B cell (primary cell): ENCODE data around the gene KCNS1. TPM values are rescaled to one million over a fixed set of nuclear protein-coding genes. Genes with fewer than 3 reads are reported as not detected.

Experiments
- ATAC-seq: fragments of 200-7000 bp; cut with Tn5 transposase; one replicate; pipeline ENCODE4 v1.10.0; 2021; ENCODE audit warnings: low read depth, mild to moderate bottlenecking, moderate number of reproducible peaks, moderate library complexity
- CTCF ChIA-PET: fragments of 350-600 bp; sonication (Branson Sonifier 250); formaldehyde crosslinking; loops from one replicate; lab custom pipeline; 2021; ENCODE audit warnings: antibody characterized with exemption, inconsistent platforms; lab: Charles Lee
- POLR2A ChIA-PET: fragments of 350-600 bp; sonication (Branson Sonifier 250); formaldehyde crosslinking; loops from one replicate; lab custom pipeline; 2021; ENCODE audit warnings: antibody characterized with exemption; lab: Charles Lee
- DNase-seq: peaks from one replicate; pipeline ENCODE4 v3.0.0; 2013
- H2AFZ ChIP-seq: 2 replicates; pipeline ENCODE4 v1.6.1; 2012; ENCODE audit warnings: mild to moderate bottlenecking, low read depth, low read length; ENCODE audit not compliant: insufficient read depth, poor library complexity, severe bottlenecking
- H3K27ac ChIP-seq, 2 donors: 1 replicate in 1 of 2; 2 replicates in 1 of 2; pipeline ENCODE4 v1.5.1; 2012 to 2013; ENCODE audit warnings: low read length in 2 of 2, mild to moderate bottlenecking in 2 of 2, moderate library complexity in 1 of 2
- H3K27me3 ChIP-seq, 4 experiments: fragments of 200-600 bp in 1 of 4; sonication (generic) in 1 of 4; replicated peaks in 1 of 4; 1 replicate in 2 of 4; 2 replicates in 2 of 4; pipeline versions ENCODE4 v1.6.1 to v1.7.0; 2013 to 2016; ENCODE audit warnings: low read length in 3 of 4, mild to moderate bottlenecking in 2 of 4, mixed read lengths in 1 of 4, moderate library complexity in 1 of 4; ENCODE audit not compliant: insufficient read depth in 4 of 4, control insufficient read depth in 3 of 4; ENCODE audit errors: control extremely low read depth in 1 of 4
- H3K36me3 ChIP-seq, 2 experiments: replicated peaks in 1 of 2; 1 replicate in 1 of 2; 2 replicates in 1 of 2; pipeline versions ENCODE4 v1.6.1 to v1.7.1; 2013; ENCODE audit warnings: low read length in 1 of 2; ENCODE audit not compliant: insufficient read depth in 2 of 2, control insufficient read depth in 1 of 2; ENCODE audit errors: control extremely low read depth in 1 of 2, extremely low read depth in 1 of 2
- H3K4me1 ChIP-seq, 2 donors: fragments of 200-600 bp in 1 of 2; sonication (generic) in 1 of 2; 1 replicate in 1 of 2; 2 replicates in 1 of 2; pipeline versions ENCODE4 v1.5.1 to v1.6.1; 2013 to 2017; ENCODE audit warnings: low read length in 2 of 2; ENCODE audit not compliant: control insufficient read depth in 2 of 2, insufficient read depth in 2 of 2
- H3K4me2 ChIP-seq: replicated peaks from 2 replicates; pipeline ENCODE3; 2012; ENCODE audit warnings: mild to moderate bottlenecking, low read depth, low read length; ENCODE audit not compliant: poor library complexity, severe bottlenecking
- H3K4me3 ChIP-seq, 5 experiments: fragments of 200-600 bp in 1 of 5; sonication (generic) in 1 of 5; 1 replicate in 3 of 5; 2 replicates in 2 of 5; pipeline versions ENCODE4 v1.5.1 to v1.7.0; 2011 to 2016; ENCODE audit warnings: low read length in 4 of 5, mild to moderate bottlenecking in 4 of 5, low read depth in 2 of 5, control low read depth in 1 of 5, moderate library complexity in 1 of 5; ENCODE audit not compliant: insufficient read depth in 1 of 5; ENCODE audit errors: control extremely low read depth in 1 of 5, extremely low read depth in 1 of 5
- H3K79me2 ChIP-seq: fragments of 200-600 bp; sonication (generic); one replicate; pipeline ENCODE4 v1.6.0; 2016; ENCODE audit warnings: low read length; ENCODE audit not compliant: control insufficient read depth, insufficient read depth
- H3K9ac ChIP-seq: fragments of 200-600 bp; sonication (generic); 2 replicates; pipeline ENCODE4 v1.6.1; 2017; ENCODE audit warnings: mild to moderate bottlenecking, low read length, moderate library complexity
- H3K9me3 ChIP-seq, 3 donors: one replicate each; pipeline versions ENCODE4 v1.6.1 to v1.7.1; 2013; ENCODE audit warnings: low read length in 2 of 3; ENCODE audit not compliant: control insufficient read depth in 2 of 3, insufficient read depth in 1 of 3; ENCODE audit errors: control extremely low read depth in 1 of 3
- H4K20me1 ChIP-seq: 2 replicates; pipeline ENCODE4 v1.6.0; 2012; ENCODE audit warnings: mild to moderate bottlenecking, low read length; ENCODE audit not compliant: insufficient read depth, control insufficient read depth, poor library complexity, severe bottlenecking
- H3K27ac Mint-ChIP-seq: one replicate; pipeline ENCODE4 v1.8.0; 2021; ENCODE audit warnings: mixed read lengths
- H3K27me3 Mint-ChIP-seq: one replicate; pipeline ENCODE4 v1.8.0; 2021; ENCODE audit warnings: mixed read lengths
- H3K4me1 Mint-ChIP-seq: one replicate; pipeline ENCODE4 v1.8.0; 2021; ENCODE audit warnings: mixed read lengths
- H3K4me3 Mint-ChIP-seq: one replicate; pipeline ENCODE4 v1.8.0; 2021; ENCODE audit warnings: mixed read lengths
- H3K9me3 Mint-ChIP-seq: one replicate; pipeline ENCODE4 v1.8.0; 2022; ENCODE audit warnings: mixed read lengths; ENCODE audit not compliant: insufficient read depth
- EZH2 ChIP-seq: IDR thresholded peaks from 2 replicates; pipeline ENCODE4 v1.6.1; 2012; ENCODE audit warnings: borderline replicate concordance, low read depth, mild to moderate bottlenecking, moderate library complexity, low read length; ENCODE audit not compliant: insufficient read depth, poor library complexity, severe bottlenecking
- WGBS: methylation state at CpG from one replicate; pipeline ENCODE4 v1.1.5; 2013; ENCODE audit warnings: missing lambda C conversion rate; ENCODE audit not compliant: insufficient coverage; 5-methylcytosine and 5-hydroxymethylcytosine counted together
- intact Hi-C: fragments of 100-400 bp; cut with micrococcal nuclease; formaldehyde crosslinking; loops from one replicate; pipeline ENCODE4 v1.10.0; 2022
- polyA plus RNA-seq: library from polyadenylated mRNA; depleted of rRNA; stranded (reverse); fragments of >200 nt; gene quantifications from 2 replicates; pipeline ENCODE4 v1.2.3, GENCODE V29; 2012
- total RNA-seq, 2 donors: library from RNA; stranded (reverse); fragments of 120-200 nt in 1 of 2; gene quantifications; 1 replicate in 1 of 2; 2 replicates in 1 of 2; pipeline versions ENCODE4 v1.2.3 to v1.2.4, GENCODE V29; 2013 to 2022
- TF ChIP-seq, protein P1 (sequence below): fragments of 200-600 bp; IDR thresholded peaks from one replicate; pipeline ENCODE4 v1.8.0; 2022; ENCODE audit warnings: antibody characterized with exemption, mild to moderate bottlenecking

The KCNS1 gene
- total and polyA plus RNA-seq, 2 donors (not counting 1 experiment from before 2014, with no cell fraction given): 0.04 TPM; not detected in 1

DNA sequence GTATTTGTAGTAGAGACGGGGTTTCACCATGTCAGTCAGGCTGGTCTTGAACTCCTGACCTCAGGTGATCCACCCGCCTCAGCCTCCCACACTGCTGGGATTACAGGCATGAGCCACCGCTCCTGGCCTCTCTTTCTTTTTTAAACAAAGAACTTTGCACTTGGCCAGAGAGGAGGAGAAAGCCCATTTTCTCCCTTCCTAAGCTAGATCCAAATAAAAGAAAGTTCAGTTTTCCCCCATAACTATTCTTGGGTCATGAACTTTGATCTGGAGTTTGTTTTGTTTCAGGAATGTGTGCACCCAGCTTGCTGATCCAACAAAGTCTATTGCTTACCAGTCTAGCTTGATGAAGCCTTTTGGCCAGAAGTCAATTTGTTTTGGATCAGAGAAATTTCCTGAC is 23.4 kb downstream of the KCNS1 start:
- H3K4me3 ChIP-seq: no peak overlapping the region
- Mint-ChIP-seq H3K4me1 (no peaks in the 10 kb centered on the region), H3K9me3 (peaks cover 5% of the 10 kb centered on the region), H3K4me3 (no peak overlapping the region), H3K27me3 (no peaks in the 10 kb centered on the region), H3K27ac (no peak overlapping the region)
- intact Hi-C loops: no loop called here
- no peak overlapping the region for H3K9ac ChIP-seq
- no peak overlapping the region for H3K27ac ChIP-seq
- H3K4me2 ChIP-seq: no peak overlapping the region
- H3K36me3 ChIP-seq: peaks cover 26 to 93% of the 10 kb centered on the region in 2 experiments
- TF ChIP-seq, protein P1, sequence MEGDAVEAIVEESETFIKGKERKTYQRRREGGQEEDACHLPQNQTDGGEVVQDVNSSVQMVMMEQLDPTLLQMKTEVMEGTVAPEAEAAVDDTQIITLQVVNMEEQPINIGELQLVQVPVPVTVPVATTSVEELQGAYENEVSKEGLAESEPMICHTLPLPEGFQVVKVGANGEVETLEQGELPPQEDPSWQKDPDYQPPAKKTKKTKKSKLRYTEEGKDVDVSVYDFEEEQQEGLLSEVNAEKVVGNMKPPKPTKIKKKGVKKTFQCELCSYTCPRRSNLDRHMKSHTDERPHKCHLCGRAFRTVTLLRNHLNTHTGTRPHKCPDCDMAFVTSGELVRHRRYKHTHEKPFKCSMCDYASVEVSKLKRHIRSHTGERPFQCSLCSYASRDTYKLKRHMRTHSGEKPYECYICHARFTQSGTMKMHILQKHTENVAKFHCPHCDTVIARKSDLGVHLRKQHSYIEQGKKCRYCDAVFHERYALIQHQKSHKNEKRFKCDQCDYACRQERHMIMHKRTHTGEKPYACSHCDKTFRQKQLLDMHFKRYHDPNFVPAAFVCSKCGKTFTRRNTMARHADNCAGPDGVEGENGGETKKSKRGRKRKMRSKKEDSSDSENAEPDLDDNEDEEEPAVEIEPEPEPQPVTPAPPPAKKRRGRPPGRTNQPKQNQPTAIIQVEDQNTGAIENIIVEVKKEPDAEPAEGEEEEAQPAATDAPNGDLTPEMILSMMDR: no peak
- no peak for TF ChIP-seq EZH2
- 94% methylated on average over 2 of the region's 3 CpGs for WGBS
- peaks cover 8% of the 10 kb centered on the region for H3K79me2 ChIP-seq
- no peak for ATAC-seq
- CTCF ChIA-PET: interaction anchor here (1.3 to 1.9 kb wide), 2 partner anchors 17 to 19 kb away, joined by 4 to 6 read pairs; no protein-coding TSS in a partner anchor
- POLR2A ChIA-PET: no interaction called here
- H2AFZ ChIP-seq: no peak overlapping the region
- peaks cover 19% of the 10 kb centered on the region for H4K20me1 ChIP-seq
- no peaks in the 10 kb centered on the region for H3K4me1 ChIP-seq
- no peak for DNase-seq
- H3K9me3 ChIP-seq: peaks cover 0 to 7% (median 6%) of the 10 kb centered on the region in 3 donors
- no peaks in the 10 kb centered on the region for H3K27me3 ChIP-seq

DNA sequence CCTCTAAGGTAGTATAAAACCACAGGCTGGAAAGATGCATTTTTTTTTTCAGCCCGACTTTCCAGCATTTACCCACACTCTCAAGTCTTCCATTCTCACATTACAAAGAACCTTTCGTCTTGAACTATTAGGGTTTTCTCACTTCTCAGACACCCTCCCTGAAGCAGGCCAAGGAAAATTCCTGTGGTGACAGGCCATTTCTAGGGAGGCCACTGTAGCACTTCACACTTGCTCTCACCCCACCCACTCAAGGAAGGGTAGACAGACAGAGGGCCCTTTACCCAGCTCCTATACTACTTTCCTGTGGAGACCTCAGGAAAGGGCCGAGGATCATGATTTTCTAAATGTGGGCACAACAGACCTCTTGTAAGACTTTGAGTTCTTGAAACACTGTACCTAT is 27.7 kb downstream of the KCNS1 start:
- Mint-ChIP-seq H3K4me1 (peaks cover 16% of the 10 kb centered on the region), H3K27ac (peak overlapping the region; percentile 43), H3K4me3 (no peak overlapping the region), H3K9me3 (no peaks in the 10 kb centered on the region), H3K27me3 (no peaks in the 10 kb centered on the region)
- H3K9me3 ChIP-seq: no peaks in the 10 kb centered on the region
- H3K79me2 ChIP-seq: peaks cover 46% of the 10 kb centered on the region
- no peak for DNase-seq
- H3K36me3 ChIP-seq: peaks cover 24 to 79% of the 10 kb centered on the region in 2 experiments
- intact Hi-C loops: no loop called here
- peak overlapping the region in 1 of 2 donors; percentile 47 for H3K27ac ChIP-seq
- ChIA-PET POLR2A (no interaction called here), CTCF (interaction anchor here (0.6 to 3.4 kb wide), 4 partner anchors 11 to 30 kb away, joined by 3 to 15 read pairs (median 7); no protein-coding TSS in a partner anchor)
- WGBS: 83% methylated on average over 1 of the region's 3 CpGs
- no peak for TF ChIP-seq EZH2
- TF ChIP-seq, protein P1: no peak
- no peak overlapping the region for H3K4me3 ChIP-seq
- no peak overlapping the region for H3K9ac ChIP-seq
- H4K20me1 ChIP-seq: peaks cover 41% of the 10 kb centered on the region
- no peaks in the 10 kb centered on the region for H3K4me1 ChIP-seq
- no peaks in the 10 kb centered on the region for H3K27me3 ChIP-seq
- H3K4me2 ChIP-seq: no peak overlapping the region
- H2AFZ ChIP-seq: no peak overlapping the region
- ATAC-seq: no peak
